Measurements from ENCODE around the gene ABCC5. TPM values are rescaled to one million over a fixed set of nuclear protein-coding genes. Genes with fewer than 3 reads are reported as not detected.

The ABCC5 gene
- total and polyA plus RNA-seq, 4 donors, result 13.0 to 49.6 (median 26.4) TPM

DNA sequence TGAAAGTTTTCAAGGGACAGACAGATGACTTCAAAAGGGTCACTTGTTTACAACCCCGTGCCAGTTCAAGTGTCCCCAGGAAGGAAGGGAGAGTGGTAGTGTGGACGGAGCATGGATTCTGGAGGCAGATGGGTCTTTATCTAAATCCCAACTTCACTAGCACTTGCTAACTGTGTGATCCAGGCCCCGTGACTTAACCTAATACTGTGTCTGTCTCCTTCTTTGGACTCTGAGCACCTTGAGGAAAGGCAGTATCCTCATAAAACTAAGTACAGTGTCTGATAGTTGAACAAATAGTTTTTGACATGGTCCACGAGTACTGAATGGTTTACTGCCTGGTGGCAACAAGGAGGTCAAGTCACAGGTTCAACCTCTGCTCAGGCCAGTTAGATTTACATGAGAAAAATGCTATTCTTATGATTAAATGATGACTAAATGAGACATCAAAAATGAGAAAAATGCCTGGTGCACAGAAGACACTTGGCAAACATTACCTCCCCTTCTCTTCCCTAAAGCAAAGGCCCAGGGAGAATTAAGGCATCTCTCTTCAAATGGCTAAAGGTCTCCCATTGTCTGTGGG, 48.9 kb downstream of the ABCC5 start:
- no peaks in the 10 kb centered on the region for H3K9me3 ChIP-seq (ENCODE audit: control insufficient read depth, low read length)

DNA sequence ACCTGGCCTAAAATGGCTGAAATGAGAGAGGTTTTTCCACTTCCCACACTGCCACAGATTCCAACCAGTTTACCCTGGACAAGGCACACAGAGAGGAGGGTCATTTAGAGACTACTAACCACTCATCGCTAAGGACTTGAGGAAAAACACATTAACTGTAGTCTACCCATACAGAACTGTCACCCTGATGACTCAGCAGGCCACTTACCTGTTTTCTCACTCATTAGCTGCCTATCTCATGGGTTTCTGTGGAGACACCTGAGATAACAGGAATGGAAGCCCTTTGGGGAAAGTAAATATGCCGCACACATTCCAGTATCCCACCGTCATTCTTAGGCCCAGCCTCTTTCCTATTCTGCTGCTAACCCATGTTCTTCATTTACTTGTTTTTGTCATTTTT, 50.0 kb downstream of the ABCC5 start:
- 68 to 83% methylated on average over 3 of the region's 3 CpGs for WGBS, 2 donors

More for the DNA sequence above, 48.9 kb downstream of the ABCC5 start:
- H3K36me3 ChIP-seq (ENCODE audit: control insufficient read depth in 1 of 2, insufficient read depth in 2 of 2, low read length in 1 of 2), result peaks cover 0 to 8% of the 10 kb centered on the region in 2 donors
- no peaks in the 10 kb centered on the region for H3K27me3 ChIP-seq (ENCODE audit: control insufficient read depth in 1 of 2, insufficient read depth in 2 of 2, low read length in 1 of 2)
- H3K4me1 ChIP-seq (ENCODE audit: control insufficient read depth in 1 of 2, insufficient read depth in 2 of 2, low read length in 2 of 2), result no peaks in the 10 kb centered on the region
- H3K4me3 ChIP-seq (ENCODE audit: low read length in 2 of 2), result no peak overlapping the region
- WGBS, 2 donors, result 74 to 75% methylated on average over 4 of the region's 4 CpGs
- H3K27ac ChIP-seq (ENCODE audit: low read depth in 1 of 2, low read length in 2 of 2), result no peak overlapping the region
- intact Hi-C loops (cut with DNase I), result no loop called here
- ATAC-seq (ENCODE audit: low FRiP score) (no peak), DNase-seq (no peak)

GRCh38 chr3:183966361-183966791, 51.3 kb downstream of the ABCC5 start:
- ATAC-seq (ENCODE audit: low FRiP score), result no peak
- Histone ChIP-seq H3K27me3 (ENCODE audit: control insufficient read depth in 1 of 2, insufficient read depth in 2 of 2, low read length in 1 of 2) (no peaks in the 10 kb centered on the region), H3K27ac (ENCODE audit: low read depth in 1 of 2, low read length in 2 of 2) (no peak overlapping the region), H3K36me3 (ENCODE audit: control insufficient read depth in 1 of 2, insufficient read depth in 2 of 2, low read length in 1 of 2) (peaks cover 4 to 5% of the 10 kb centered on the region in 2 donors), H3K4me1 (ENCODE audit: control insufficient read depth in 1 of 2, insufficient read depth in 2 of 2, low read length in 2 of 2) (no peaks in the 10 kb centered on the region), H3K9me3 (ENCODE audit: control insufficient read depth, low read length) (no peaks in the 10 kb centered on the region), H3K4me3 (ENCODE audit: low read length in 2 of 2) (no peak overlapping the region)
- intact Hi-C loops (cut with DNase I), result no loop called here
- DNase-seq, result no peak
- 73 to 75% methylated on average over 4 of the region's 4 CpGs for WGBS, 2 donors

More for the DNA sequence above, 50.0 kb downstream of the ABCC5 start:
- H3K4me3 ChIP-seq (ENCODE audit: low read length in 2 of 2), result no peak overlapping the region
- no peak for ATAC-seq (ENCODE audit: low FRiP score)
- H3K27me3 ChIP-seq (ENCODE audit: control insufficient read depth in 1 of 2, insufficient read depth in 2 of 2, low read length in 1 of 2), result no peaks in the 10 kb centered on the region
- no peaks in the 10 kb centered on the region for H3K4me1 ChIP-seq (ENCODE audit: control insufficient read depth in 1 of 2, insufficient read depth in 2 of 2, low read length in 2 of 2)
- H3K36me3 ChIP-seq (ENCODE audit: control insufficient read depth in 1 of 2, insufficient read depth in 2 of 2, low read length in 1 of 2), result peaks cover 4 to 8% of the 10 kb centered on the region in 2 donors
- no peaks in the 10 kb centered on the region for H3K9me3 ChIP-seq (ENCODE audit: control insufficient read depth, low read length)
- no peak overlapping the region for H3K27ac ChIP-seq (ENCODE audit: low read depth in 1 of 2, low read length in 2 of 2)
- intact Hi-C loops (cut with DNase I), result no loop called here
- DNase-seq, result no peak

DNA sequence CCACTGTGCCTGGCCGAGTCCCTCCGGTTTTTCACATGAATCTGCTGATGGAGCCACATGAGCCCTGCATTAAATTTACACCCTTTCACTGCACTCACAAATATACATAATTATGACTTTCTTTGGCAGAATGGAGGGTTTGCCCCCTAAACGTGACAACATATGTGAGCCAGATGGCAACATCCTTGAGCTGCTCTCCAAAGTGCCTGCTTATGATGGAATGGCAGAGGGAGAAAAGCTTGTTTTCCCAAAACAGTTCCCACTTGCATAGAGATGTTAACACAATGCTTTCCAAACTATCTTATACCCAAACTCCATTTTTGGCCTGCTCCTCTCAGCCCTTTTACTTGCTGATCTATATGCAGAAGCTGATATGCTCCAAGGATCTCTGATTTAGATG, 54.9 kb downstream of the ABCC5 start:
- H3K36me3 ChIP-seq (ENCODE audit: control insufficient read depth in 1 of 2, insufficient read depth in 2 of 2, low read length in 1 of 2), result peaks cover 4 to 9% of the 10 kb centered on the region in 2 donors
- no peaks in the 10 kb centered on the region for H3K27me3 ChIP-seq (ENCODE audit: control insufficient read depth in 1 of 2, insufficient read depth in 2 of 2, low read length in 1 of 2)
- H3K9me3 ChIP-seq (ENCODE audit: control insufficient read depth, low read length), result no peaks in the 10 kb centered on the region
- H3K4me3 ChIP-seq (ENCODE audit: low read length in 2 of 2), result no peak overlapping the region
- DNase-seq (no peak), ATAC-seq (ENCODE audit: low FRiP score) (no peak)
- intact Hi-C loops (cut with DNase I), result no loop called here
- no peak overlapping the region for H3K27ac ChIP-seq (ENCODE audit: low read depth in 1 of 2, low read length in 2 of 2)
- WGBS, 2 donors, result 81 to 88% methylated on average over 3 of the region's 3 CpGs
- H3K4me1 ChIP-seq (ENCODE audit: control insufficient read depth in 1 of 2, insufficient read depth in 2 of 2, low read length in 2 of 2), result no peaks in the 10 kb centered on the region

DNA sequence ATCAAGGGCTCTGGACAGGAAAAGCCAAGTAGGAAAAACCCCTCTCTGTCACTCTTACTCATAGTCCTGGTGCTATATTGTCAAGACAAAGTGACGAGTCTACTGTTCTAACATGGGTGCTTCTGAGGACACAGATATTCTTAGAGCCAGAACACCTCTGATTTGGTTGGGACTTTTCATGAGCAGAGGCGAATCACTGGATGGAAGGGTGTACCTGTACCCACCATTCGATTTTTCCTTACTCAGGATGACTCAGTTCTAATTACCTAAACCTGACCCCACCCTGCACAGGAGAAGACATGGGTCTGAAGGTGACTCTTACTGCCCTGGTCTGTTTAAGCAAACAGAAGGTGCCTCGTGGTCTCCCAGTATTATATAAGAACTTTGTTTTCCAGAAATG, 58.5 kb downstream of the ABCC5 start:
- H3K4me3 ChIP-seq (ENCODE audit: low read length in 2 of 2), result no peak overlapping the region
- no peaks in the 10 kb centered on the region for H3K4me1 ChIP-seq (ENCODE audit: control insufficient read depth in 1 of 2, insufficient read depth in 2 of 2, low read length in 2 of 2)
- H3K36me3 ChIP-seq (ENCODE audit: control insufficient read depth in 1 of 2, insufficient read depth in 2 of 2, low read length in 1 of 2), result peaks cover 4 to 7% of the 10 kb centered on the region in 2 donors
- 86 to 90% methylated on average over 4 of the region's 4 CpGs for WGBS, 2 donors
- no peak for ATAC-seq (ENCODE audit: low FRiP score)
- H3K27me3 ChIP-seq (ENCODE audit: control insufficient read depth in 1 of 2, insufficient read depth in 2 of 2, low read length in 1 of 2), result no peaks in the 10 kb centered on the region
- no peak overlapping the region for H3K27ac ChIP-seq (ENCODE audit: low read depth in 1 of 2, low read length in 2 of 2)
- intact Hi-C loops (cut with DNase I), result no loop called here
- no peak for DNase-seq
- no peaks in the 10 kb centered on the region for H3K9me3 ChIP-seq (ENCODE audit: control insufficient read depth, low read length)

DNA sequence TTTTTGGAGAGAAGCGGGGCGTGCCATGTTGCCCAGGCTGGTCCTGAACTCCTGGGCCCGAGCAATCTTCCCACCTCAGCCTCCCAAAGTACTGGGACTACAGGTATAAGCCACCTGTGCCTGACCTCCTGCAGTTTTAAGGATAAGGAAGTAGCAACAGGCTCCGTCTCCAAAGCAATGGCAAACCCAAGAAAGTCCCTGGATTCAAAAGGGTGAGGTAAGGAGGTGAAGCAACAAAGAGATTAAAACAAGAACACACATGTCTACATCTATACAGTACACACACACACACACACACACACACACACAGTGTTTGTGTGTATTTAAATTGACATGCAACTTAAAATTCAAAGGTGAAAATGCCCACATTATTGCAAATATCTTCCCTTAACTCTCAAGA, 58.9 kb downstream of the ABCC5 start:
- no peaks in the 10 kb centered on the region for H3K27me3 ChIP-seq (ENCODE audit: control insufficient read depth in 1 of 2, insufficient read depth in 2 of 2, low read length in 1 of 2)
- H3K36me3 ChIP-seq (ENCODE audit: control insufficient read depth in 1 of 2, insufficient read depth in 2 of 2, low read length in 1 of 2), result peaks cover 4 to 7% of the 10 kb centered on the region in 2 donors
- 98 to 100% methylated on average over 4 of the region's 4 CpGs for WGBS, 2 donors
- H3K4me1 ChIP-seq (ENCODE audit: control insufficient read depth in 1 of 2, insufficient read depth in 2 of 2, low read length in 2 of 2), result no peaks in the 10 kb centered on the region
- H3K27ac ChIP-seq (ENCODE audit: low read depth in 1 of 2, low read length in 2 of 2), result no peak overlapping the region
- DNase-seq, result no peak
- H3K9me3 ChIP-seq (ENCODE audit: control insufficient read depth, low read length), result no peaks in the 10 kb centered on the region
- intact Hi-C loops (cut with DNase I), result no loop called here
- ATAC-seq (ENCODE audit: low FRiP score), result no peak
- no peak overlapping the region for H3K4me3 ChIP-seq (ENCODE audit: low read length in 2 of 2)

DNA sequence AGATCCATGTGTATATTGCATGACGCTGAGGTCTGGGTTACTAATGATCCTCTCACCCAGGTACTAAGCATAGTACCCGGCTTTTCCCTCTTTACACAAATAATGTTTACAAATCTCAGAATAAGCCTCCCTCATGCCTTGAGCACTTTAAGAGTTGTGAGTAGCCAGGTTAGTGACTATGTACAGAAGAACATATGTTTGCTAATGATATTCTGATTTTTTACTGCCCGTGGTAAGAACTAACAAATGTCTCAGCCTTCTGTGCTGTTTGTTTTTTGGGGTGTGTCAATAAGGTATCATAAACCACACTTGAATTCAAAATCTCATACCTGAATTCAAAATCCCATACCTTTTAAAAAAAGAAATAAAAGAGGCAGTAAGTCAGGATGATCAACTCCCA, 59.5 kb downstream of the ABCC5 start:
- Histone ChIP-seq H3K36me3 (ENCODE audit: control insufficient read depth in 1 of 2, insufficient read depth in 2 of 2, low read length in 1 of 2) (peaks cover 3 to 7% of the 10 kb centered on the region in 2 donors), H3K27me3 (ENCODE audit: control insufficient read depth in 1 of 2, insufficient read depth in 2 of 2, low read length in 1 of 2) (no peaks in the 10 kb centered on the region), H3K4me1 (ENCODE audit: control insufficient read depth in 1 of 2, insufficient read depth in 2 of 2, low read length in 2 of 2) (no peaks in the 10 kb centered on the region), H3K9me3 (ENCODE audit: control insufficient read depth, low read length) (no peaks in the 10 kb centered on the region), H3K4me3 (ENCODE audit: low read length in 2 of 2) (no peak overlapping the region), H3K27ac (ENCODE audit: low read depth in 1 of 2, low read length in 2 of 2) (no peak overlapping the region)
- DNase-seq, result no peak
- intact Hi-C loops (cut with DNase I), result no loop called here
- no peak for ATAC-seq (ENCODE audit: low FRiP score)
- 90 to 96% methylated on average over 3 of the region's 3 CpGs for WGBS, 2 donors

GRCh38 chr3:183954875-183955274, 62.8 kb downstream of the ABCC5 start:
- DNase-seq (no peak), ATAC-seq (ENCODE audit: low FRiP score) (no peak)
- Histone ChIP-seq H3K27me3 (ENCODE audit: control insufficient read depth in 1 of 2, insufficient read depth in 2 of 2, low read length in 1 of 2) (no peaks in the 10 kb centered on the region), H3K4me1 (ENCODE audit: control insufficient read depth in 1 of 2, insufficient read depth in 2 of 2, low read length in 2 of 2) (no peaks in the 10 kb centered on the region), H3K9me3 (ENCODE audit: control insufficient read depth, low read length) (no peaks in the 10 kb centered on the region), H3K36me3 (ENCODE audit: control insufficient read depth in 1 of 2, insufficient read depth in 2 of 2, low read length in 1 of 2) (peaks cover 2 to 4% of the 10 kb centered on the region in 2 donors), H3K27ac (ENCODE audit: low read depth in 1 of 2, low read length in 2 of 2) (no peak overlapping the region), H3K4me3 (ENCODE audit: low read length in 2 of 2) (no peak overlapping the region)
- intact Hi-C loops (cut with DNase I), result no loop called here
- WGBS, 2 donors, result 81 to 85% methylated on average over 4 of the region's 4 CpGs

GRCh38 chr3:183953471-183954070, 64.1 kb downstream of the ABCC5 start:
- H3K36me3 ChIP-seq (ENCODE audit: control insufficient read depth in 1 of 2, insufficient read depth in 2 of 2, low read length in 1 of 2), result peaks cover 3 to 4% of the 10 kb centered on the region in 2 donors

More at GRCh38 chr3:183953471-183954070, 64.1 kb downstream of the ABCC5 start:
- no peaks in the 10 kb centered on the region for H3K9me3 ChIP-seq (ENCODE audit: control insufficient read depth, low read length)
- DNase-seq (no peak), ATAC-seq (ENCODE audit: low FRiP score) (no peak)
- intact Hi-C loops (cut with DNase I), result no loop called here
- 91 to 92% methylated on average over 6 of the region's 6 CpGs for WGBS, 2 donors
- no peaks in the 10 kb centered on the region for H3K4me1 ChIP-seq (ENCODE audit: control insufficient read depth in 1 of 2, insufficient read depth in 2 of 2, low read length in 2 of 2)
- no peak overlapping the region for H3K27ac ChIP-seq (ENCODE audit: low read depth in 1 of 2, low read length in 2 of 2)
- H3K27me3 ChIP-seq (ENCODE audit: control insufficient read depth in 1 of 2, insufficient read depth in 2 of 2, low read length in 1 of 2), result no peaks in the 10 kb centered on the region
- H3K4me3 ChIP-seq (ENCODE audit: low read length in 2 of 2), result no peak overlapping the region
